Activated naive CD4-positive, alpha-beta T cell treated with anti-CD3 and anti-CD28 coated beads, Interleukin-2, amount 50 U/mL, for 72 hours (primary cell): Measurements from ENCODE around the gene ZNF580. TPM values are rescaled to one million over a fixed set of nuclear protein-coding genes. Genes with fewer than 3 reads are reported as not detected.
A peak's percentile ranks its signal among the peaks of the same experiment; 100 is the strongest.

Experiments used
- ATAC-seq, 2 donors: fragments of 150-1000 bp; cut with Tn5 transposase; 2 replicates each; pipeline ENCODE4 v1.10.0; 2021; ENCODE audit warnings: mild to moderate bottlenecking in 2 of 2, moderate library complexity in 2 of 2
- DNase-seq, 2 donors: peaks; one replicate each; pipeline ENCODE4 v3.0.0; 2021 to 2022; ENCODE audit warnings: low spot score in 2 of 2
- H3K27ac Mint-ChIP-seq, 2 donors: one replicate each; pipeline ENCODE4 v1.8.0; 2022; ENCODE audit warnings: mild to moderate bottlenecking in 2 of 2, mixed read lengths in 2 of 2
- H3K36me3 Mint-ChIP-seq, 2 donors: one replicate each; pipeline ENCODE4 v1.8.0; 2022; ENCODE audit warnings: mixed read lengths in 2 of 2
- H3K9me3 Mint-ChIP-seq, 2 donors: one replicate each; pipeline ENCODE4 v1.8.0; 2022; ENCODE audit warnings: mixed read lengths in 2 of 2
- total RNA-seq, 2 donors: library from RNA; stranded (reverse); gene quantifications; one replicate each; pipeline ENCODE4 v1.2.3, GENCODE V29; 2022

The ZNF580 gene
- total RNA-seq, 2 donors from 2014 or later, result 18.2 to 33.9 TPM

DNA sequence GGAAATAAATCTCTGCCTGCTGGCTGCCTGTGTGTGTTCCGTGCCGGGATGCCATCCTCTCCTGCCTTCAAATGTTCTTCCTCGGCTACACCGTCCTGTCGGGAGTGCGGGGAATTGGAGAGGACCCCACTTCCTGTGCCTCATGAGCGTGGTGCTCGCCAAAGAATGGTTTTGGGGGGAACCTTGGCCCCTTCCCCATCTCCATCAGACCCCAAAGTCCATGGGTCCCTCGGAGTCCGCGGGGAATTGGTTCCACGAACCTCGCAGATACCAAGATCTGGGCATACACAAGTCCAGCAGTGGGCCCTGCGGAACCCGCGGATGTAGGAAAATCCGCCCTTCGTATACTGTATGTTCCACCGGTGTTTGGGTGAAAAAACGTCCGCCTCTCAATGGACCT is 37.7 kb upstream of the ZNF580 start:
- Mint-ChIP-seq H3K9me3 (peaks cover 0 to 5% of the 10 kb centered on the region in 2 donors), H3K36me3 (peaks cover 22 to 25% of the 10 kb centered on the region in 2 donors), H3K27ac (peak overlapping the region; percentile 13 to 90)
- no peak for DNase-seq
- ATAC-seq, result no peak

DNA sequence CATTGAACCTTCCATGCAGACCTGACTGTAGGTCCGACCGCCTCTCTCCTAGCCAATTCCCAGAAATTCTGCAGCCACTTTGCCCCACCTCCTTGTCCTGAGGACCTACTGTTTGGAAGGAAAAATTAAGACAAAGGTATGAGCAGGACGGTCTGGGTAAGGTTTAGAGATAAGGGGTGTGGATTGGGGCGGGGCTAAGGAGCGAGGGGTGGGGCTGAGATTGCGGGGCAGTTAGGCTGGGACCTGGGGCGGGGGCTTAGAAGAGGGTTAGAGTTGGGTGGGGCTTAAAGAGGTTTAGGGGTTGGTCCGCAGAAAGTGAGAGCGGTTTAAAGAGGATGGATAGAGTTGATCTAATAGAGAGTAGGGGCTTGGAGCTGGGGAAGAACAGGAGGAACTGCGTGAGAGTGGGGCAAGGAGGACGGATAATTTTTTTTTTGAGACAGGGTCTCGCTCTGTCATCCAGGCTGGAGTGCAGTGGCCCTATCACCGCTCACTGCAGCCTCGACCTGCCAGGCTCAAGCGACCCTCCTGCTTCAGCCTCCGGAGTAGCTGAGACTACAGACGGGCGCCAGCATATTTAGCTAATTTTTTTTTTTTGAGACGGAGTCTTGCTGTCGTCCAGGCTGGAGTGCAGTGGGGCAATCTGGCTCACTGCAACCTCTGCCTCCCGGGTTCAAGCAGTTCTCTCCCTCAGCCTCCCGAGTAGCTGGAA is 37.1 kb upstream of the ZNF580 start:
- peaks cover 0 to 2% of the 10 kb centered on the region in 2 donors for H3K9me3 Mint-ChIP-seq
- peaks cover 21 to 22% of the 10 kb centered on the region in 2 donors for H3K36me3 Mint-ChIP-seq
- ATAC-seq (no peak), DNase-seq (no peak)
- H3K27ac Mint-ChIP-seq, result peak overlapping the region; percentile 13 to 90

DNA sequence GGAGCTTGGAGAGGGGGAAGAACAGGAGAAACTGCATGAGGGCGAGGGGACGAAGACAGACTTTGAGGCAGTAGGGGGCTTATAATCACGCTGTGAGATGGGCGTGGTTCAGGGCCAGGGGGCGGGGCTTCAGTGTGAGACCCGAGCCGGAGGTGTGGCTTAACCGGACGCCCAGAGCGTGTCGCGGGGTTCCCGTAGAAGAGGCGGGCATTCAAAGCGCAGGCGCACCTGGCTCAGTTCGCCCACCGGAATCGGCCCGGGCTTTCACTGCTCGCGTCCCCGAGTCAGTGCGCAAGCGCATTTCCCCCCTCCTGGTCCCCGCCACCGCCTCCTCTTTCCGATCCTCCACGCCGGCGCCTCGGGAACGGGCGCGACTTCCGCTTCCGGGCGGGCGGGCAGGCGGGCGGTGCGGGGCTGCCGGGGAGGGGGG is 35.6 kb upstream of the ZNF580 start:
- peak; percentile 79 to 88 for ATAC-seq
- peak; percentile 98 to 99 for DNase-seq
- Mint-ChIP-seq H3K36me3 (peaks cover 23 to 27% of the 10 kb centered on the region in 2 donors), H3K27ac (peak overlapping the region; percentile 90 to 94), H3K9me3 (no peaks in the 10 kb centered on the region)

DNA sequence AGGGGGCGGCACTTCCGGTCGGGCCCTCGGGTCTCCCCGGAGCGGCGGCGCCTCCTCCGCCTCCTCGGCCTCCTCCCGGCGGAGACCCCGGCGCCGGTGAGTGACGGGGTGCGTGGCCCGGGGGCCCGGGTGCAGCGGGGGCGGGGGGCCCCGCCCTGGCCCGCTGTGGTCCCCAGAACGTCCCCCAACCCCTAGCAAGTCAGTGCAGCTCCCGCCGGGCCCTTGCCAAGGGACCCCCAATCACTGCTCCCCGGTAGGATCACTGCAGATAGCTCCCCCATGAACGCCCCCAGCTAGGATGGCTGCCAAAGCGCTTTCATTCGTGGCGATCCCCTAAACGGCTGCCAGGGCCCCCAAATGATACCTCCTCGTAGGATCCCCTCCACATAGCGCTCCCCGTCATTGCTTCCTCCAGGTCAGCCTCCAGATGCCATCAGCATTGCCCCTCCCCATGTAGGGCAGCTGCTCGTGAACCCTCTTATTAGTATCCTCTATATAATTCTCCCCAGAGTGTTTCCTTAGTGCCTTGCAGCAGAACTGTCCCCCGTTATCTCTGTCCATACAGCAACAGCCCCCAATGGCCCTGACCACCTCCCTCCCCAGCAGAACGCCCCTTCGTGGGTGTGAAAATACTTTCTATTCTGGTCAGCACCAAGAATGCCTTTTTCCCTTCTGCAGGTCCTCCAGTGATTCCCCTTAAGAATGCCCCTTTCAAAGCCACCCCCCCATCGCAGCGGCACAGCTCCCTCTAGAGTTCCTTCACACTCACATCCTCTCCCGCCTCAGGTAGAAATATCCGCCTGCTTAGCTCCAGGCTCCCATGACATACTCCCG is 34.9 kb upstream of the ZNF580 start, which contains the start of gene ZNF865:
ZNF865 (plus strand) TSS at position 11 of the 834 bp plus-strand sequence. CDS start 7,972 bp downstream, outside the sequence.
- H3K36me3 Mint-ChIP-seq, result peaks cover 22 to 27% of the 10 kb centered on the region in 2 donors
- ATAC-seq, result peak; percentile 29 to 57
- H3K27ac Mint-ChIP-seq, result peak within 1 kb of the TSS; percentile 90 to 96
- no peaks in the 10 kb centered on the region for H3K9me3 Mint-ChIP-seq
- peak; percentile 57 to 76 for DNase-seq

DNA sequence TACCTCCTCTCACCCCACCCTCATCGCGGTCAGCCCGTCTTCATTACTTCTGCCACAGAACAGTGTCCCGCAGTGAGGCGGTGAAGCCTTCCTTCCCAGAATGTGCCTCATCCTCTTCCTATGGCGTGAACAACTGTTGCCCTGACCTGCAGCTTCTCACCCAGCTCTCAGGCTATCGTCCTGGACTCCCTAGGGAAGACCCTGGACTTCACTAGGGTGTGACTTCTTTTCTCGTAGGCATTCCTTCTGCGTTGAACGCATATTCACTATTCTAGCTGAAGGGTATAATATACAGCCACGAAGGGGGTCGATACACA is 34.4 kb upstream of the ZNF580 start:
- no peaks in the 10 kb centered on the region for H3K9me3 Mint-ChIP-seq
- peaks cover 16 to 27% of the 10 kb centered on the region in 2 donors for H3K36me3 Mint-ChIP-seq
- DNase-seq (no peak), ATAC-seq (no peak)
- peak overlapping the region; percentile 90 to 96 for H3K27ac Mint-ChIP-seq

DNA sequence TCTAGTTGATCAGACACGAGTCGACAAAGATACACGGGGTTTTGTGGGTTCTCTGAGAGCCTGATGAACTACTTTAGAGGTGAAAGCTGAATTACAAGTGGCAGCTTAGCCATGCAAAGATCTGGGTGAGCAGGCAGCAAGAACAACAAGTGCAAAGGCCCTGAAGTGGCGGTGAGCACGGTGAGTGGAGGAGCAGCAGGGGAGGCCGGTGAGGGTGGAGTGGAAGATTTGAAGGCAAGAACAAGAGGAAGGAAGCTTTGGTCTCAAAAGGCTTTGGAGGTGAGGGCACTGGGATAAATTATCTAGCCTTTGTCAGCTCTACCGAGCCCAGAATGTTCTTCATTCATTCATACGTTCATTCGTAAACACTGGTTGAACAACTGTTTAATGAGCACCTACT is 34.0 kb upstream of the ZNF580 start:
- DNase-seq, result no peak
- peak overlapping the region; percentile 90 to 96 for H3K27ac Mint-ChIP-seq
- no peak for ATAC-seq
- peaks cover 15 to 27% of the 10 kb centered on the region in 2 donors for H3K36me3 Mint-ChIP-seq
- no peaks in the 10 kb centered on the region for H3K9me3 Mint-ChIP-seq

DNA sequence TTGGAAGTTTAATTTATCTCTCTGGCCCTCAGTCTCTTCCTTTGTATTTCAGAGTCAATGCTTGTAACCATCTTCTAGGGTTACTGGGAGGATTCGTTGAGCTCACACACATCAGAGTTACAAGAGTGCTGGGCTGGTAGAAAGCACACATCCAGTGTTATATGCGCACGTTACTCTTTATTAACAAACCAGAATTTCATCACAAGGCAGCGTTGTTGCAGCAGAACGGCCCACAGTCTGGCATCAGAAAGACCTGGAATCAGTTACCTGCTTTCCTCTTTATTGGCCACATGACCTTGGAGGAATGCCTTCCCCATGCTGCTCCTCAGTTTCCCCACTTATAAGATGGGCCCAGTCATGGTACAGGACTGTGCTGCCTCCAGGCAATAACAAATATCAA is 31.5 kb upstream of the ZNF580 start:
- H3K27ac Mint-ChIP-seq, result no peak overlapping the region
- DNase-seq (no peak), ATAC-seq (no peak)
- peaks cover 15 to 19% of the 10 kb centered on the region in 2 donors for H3K36me3 Mint-ChIP-seq
- no peaks in the 10 kb centered on the region for H3K9me3 Mint-ChIP-seq

DNA sequence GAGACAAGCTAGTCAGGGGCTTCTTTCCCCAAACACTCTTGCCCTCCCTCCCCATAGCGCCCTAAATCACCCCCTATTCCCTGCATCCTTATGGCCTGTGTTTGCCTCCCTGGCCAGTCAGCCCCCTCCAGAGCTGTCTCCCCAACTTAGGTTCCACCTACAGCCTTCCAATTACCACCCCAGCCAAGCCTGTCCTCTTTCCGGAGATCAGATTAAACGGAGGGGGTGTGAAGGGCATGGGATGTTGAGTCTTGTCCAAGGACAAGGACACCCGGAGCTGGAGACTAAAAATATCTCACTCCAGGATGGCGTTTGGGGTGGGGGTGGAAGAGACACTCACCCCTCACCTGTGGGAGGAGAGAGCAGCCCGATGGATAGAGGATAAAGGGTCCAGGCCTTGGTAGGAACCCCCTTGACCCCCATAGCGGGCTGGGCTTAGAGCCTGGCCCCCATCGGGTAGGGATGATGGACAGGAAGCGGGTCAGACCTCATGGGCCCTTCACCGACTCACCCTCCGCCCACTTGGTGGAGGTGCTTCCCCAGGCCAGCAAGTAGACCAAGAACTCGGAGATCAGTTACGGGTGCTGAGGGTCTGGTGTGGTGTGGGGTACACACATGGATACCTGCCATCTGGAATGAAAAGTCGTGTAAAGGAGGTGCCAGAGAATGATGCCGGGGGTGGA is 29.4 kb upstream of the ZNF580 start:
- no peak for ATAC-seq
- Mint-ChIP-seq H3K27ac (peak overlapping the region in 1 of 2 donors; percentile 31), H3K9me3 (no peaks in the 10 kb centered on the region)

DNA sequence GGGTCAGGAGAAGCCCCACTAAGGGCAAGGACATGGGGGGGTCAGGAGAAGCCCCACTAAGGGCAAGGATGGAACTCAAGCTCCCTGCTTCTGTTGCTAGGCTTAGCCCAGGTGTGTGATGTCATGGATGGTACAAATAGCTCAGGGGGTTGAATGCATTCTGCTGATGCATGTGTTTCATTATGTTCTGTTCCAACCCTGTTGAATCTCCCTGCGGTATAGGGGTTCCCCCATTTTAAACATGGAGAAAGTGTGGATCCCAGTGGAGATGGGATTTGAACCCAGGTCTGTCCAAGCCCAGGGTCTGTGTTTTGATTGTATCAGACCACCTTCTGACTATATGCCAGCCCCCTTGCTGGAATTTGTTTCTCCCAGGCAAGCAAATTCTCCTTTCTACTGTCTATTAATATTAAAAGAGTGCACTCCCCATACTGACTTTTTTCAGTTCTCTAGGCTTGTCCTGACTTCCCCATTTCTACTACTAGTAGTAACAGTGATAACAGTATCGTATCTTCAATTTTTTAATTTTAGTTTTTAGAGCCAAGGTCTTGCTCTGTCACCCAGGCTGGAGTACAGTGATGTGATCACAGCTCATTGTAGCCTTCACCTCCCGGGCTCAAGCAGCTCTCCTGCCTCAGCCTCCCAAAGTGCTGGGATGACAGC is 28.7 kb upstream of the ZNF580 start:
- ATAC-seq, result no peak

More for the DNA sequence above, 29.4 kb upstream of the ZNF580 start:
- DNase-seq, result no peak
- H3K36me3 Mint-ChIP-seq, result peaks cover 8 to 12% of the 10 kb centered on the region in 2 donors

DNA sequence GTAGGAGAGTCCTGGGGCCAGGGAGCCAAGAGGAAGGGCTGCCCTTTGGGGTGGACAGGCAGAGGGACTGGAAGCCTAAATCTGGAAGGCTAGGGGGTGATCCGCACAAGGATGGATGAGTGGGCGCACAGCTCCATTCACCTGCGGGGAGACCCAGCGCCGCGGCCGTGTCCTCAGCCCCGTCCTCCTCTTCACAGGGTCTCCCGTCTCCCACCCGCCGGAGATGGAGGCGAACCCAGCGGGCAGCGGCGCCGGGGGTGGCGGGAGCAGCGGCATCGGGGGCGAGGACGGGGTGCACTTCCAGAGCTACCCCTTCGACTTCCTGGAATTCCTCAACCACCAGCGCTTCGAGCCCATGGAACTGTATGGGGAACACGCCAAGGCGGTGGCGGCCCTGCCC is 27.4 kb upstream of the ZNF580 start:
- ATAC-seq, result no peak
- Mint-ChIP-seq H3K9me3 (no peaks in the 10 kb centered on the region), H3K36me3 (peaks cover 4 to 13% of the 10 kb centered on the region in 2 donors), H3K27ac (no peak overlapping the region)
- DNase-seq, result no peak

More for the DNA sequence above, 28.7 kb upstream of the ZNF580 start:
- no peak for DNase-seq
- Mint-ChIP-seq H3K36me3 (peaks cover 4 to 6% of the 10 kb centered on the region in 2 donors), H3K9me3 (no peaks in the 10 kb centered on the region), H3K27ac (peak overlapping the region in 1 of 2 donors; percentile 31)

DNA sequence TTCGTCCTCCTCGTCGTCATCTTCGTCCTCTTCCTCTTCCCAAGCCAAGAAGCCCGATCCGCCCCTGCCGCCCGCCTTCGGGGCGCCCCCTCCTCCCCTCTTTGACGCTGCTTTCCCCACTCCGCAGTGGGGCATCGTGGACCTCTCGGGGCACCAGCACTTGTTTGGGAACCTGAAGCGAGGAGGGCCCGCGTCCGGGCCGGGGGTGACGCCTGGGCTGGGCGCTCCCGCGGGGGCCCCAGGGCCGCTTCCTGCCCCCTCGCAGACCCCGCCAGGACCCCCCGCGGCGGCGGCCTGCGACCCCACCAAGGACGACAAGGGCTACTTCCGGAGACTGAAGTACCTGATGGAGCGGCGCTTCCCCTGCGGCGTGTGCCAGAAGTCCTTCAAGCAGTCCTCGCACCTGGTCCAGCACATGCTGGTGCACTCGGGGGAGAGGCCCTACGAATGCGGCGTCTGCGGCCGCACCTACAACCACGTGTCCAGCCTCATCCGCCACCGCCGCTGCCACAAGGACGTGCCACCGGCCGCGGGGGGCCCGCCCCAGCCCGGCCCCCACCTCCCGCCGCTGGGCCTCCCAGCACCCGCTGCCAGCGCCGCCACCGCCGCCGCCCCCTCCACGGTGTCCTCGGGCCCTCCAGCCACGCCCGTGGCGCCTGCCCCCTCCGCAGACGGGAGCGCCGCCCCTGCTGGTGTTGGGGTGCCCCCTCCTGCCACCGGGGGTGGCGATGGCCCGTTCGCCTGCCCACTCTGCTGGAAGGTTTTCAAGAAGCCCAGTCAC is 26.7 kb upstream of the ZNF580 start:
- Mint-ChIP-seq H3K27ac (no peak overlapping the region), H3K36me3 (peaks cover 4 to 13% of the 10 kb centered on the region in 2 donors), H3K9me3 (no peaks in the 10 kb centered on the region)
- DNase-seq (no peak), ATAC-seq (no peak)

DNA sequence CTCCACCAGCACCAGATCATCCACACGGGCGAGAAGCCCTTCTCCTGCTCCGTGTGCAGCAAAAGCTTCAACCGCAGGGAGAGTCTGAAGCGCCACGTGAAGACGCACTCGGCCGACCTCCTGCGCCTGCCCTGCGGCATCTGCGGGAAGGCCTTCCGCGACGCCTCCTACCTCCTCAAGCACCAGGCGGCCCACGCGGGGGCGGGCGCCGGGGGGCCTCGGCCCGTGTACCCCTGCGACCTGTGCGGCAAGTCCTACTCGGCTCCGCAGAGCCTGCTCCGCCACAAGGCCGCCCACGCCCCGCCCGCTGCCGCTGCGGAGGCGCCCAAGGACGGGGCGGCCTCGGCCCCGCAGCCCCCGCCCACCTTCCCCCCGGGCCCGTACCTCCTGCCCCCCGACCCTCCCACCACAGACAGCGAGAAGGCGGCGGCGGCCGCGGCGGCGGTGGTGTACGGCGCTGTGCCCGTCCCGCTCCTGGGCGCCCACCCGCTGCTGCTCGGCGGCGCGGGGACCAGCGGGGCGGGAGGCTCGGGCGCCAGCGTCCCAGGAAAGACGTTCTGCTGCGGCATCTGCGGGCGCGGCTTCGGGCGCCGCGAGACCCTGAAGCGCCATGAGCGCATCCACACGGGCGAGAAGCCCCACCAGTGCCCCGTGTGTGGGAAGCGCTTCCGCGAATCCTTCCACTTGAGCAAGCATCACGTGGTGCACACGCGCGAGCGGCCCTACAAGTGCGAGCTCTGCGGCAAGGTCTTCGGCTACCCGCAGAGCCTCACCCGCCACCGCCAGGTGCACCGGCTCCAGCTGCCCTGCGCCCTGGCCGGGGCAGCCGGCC is 25.9 kb upstream of the ZNF580 start:
- DNase-seq, result no peak
- Mint-ChIP-seq H3K27ac (no peak overlapping the region), H3K36me3 (peaks cover 2 to 10% of the 10 kb centered on the region in 2 donors), H3K9me3 (no peaks in the 10 kb centered on the region)
- ATAC-seq, result no peak

DNA sequence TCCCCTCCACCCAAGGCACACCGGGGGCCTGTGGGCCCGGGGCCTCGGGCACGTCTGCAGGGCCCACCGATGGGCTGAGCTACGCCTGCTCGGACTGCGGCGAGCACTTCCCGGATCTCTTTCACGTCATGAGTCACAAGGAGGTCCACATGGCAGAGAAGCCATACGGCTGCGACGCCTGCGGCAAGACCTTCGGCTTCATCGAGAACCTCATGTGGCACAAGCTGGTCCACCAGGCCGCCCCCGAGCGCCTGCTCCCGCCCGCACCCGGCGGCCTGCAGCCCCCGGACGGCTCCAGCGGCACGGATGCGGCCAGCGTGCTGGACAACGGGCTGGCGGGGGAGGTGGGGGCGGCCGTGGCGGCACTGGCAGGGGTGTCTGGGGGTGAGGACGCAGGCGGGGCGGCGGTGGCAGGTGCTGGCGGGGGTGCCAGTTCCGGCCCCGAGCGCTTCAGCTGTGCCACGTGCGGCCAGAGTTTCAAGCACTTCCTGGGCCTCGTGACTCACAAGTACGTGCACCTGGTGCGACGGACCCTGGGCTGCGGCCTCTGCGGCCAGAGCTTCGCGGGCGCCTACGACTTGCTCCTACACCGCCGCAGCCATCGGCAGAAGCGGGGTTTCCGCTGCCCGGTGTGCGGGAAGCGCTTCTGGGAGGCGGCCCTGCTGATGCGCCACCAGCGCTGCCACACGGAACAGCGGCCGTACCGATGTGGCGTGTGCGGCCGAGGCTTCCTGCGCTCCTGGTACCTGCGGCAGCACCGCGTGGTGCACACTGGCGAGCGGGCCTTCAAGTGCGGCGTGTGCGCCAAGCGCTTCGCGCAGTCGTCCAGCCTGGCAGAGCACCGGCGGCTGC is 25.0 kb upstream of the ZNF580 start:
- DNase-seq (no peak), ATAC-seq (no peak)
- Mint-ChIP-seq H3K27ac (no peak overlapping the region), H3K36me3 (peaks cover 0 to 7% of the 10 kb centered on the region in 2 donors), H3K9me3 (no peaks in the 10 kb centered on the region)

DNA sequence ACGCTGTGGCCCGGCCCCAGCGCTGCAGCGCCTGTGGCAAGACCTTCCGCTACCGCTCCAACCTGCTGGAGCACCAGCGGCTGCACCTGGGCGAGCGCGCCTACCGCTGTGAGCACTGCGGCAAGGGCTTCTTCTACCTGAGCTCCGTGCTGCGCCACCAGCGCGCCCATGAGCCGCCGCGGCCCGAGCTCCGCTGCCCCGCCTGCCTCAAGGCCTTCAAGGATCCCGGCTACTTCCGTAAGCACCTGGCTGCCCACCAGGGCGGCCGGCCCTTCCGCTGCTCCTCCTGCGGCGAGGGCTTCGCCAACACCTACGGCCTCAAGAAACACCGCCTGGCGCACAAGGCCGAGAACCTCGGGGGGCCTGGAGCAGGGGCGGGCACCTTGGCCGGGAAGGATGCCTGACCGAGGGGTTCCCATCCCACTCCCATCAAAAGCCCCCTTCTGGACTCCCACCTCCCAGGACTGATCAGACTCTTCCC is 24.4 kb upstream of the ZNF580 start:
- ATAC-seq (no peak), DNase-seq (no peak)
- peaks cover 0 to 7% of the 10 kb centered on the region in 2 donors for H3K36me3 Mint-ChIP-seq
- H3K27ac Mint-ChIP-seq, result no peak overlapping the region
- H3K9me3 Mint-ChIP-seq, result no peaks in the 10 kb centered on the region
